ENCODE results near the gene SLC44A3. TPM values are rescaled to one million over a fixed set of nuclear protein-coding genes. Genes with fewer than 3 reads are reported as not detected.

Gene SLC44A3
- total RNA-seq, 2 experiments from 2014 or later: not detected

DNA sequence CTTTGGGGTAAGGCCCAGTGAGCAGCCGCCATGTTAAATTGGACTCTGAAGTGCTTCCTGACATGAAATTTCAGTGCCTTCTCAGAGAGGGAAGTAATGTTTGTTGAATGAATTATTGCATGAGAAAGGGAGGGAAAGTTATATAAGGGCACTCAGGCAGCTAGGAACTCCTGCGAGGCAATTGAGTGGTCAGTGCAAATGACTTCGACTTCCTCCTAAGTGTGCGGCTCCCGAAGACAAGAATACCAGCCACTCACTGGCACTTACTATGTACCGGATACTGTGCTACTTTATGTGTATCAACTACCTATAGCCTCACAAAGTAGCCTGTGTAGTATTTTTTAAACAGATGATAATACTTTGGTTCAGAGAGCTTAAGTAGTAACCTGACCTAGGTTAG is 54.3 kb downstream of the SLC44A3 start:
- Mint-ChIP-seq H3K9me3 (ENCODE audit: low read depth) (no peaks in the 10 kb centered on the region), H3K27ac (no peak overlapping the region), H3K4me1 (no peaks in the 10 kb centered on the region), H3K4me3 (no peak overlapping the region), H3K27me3 (no peaks in the 10 kb centered on the region), H3K36me3 (ENCODE audit: low read depth) (no peaks in the 10 kb centered on the region)
- POLR2A ChIA-PET: no interaction called here
- CTCF ChIA-PET: interaction anchor here (1.0 kb wide), 1 partner anchor 19 kb away, joined by 5 read pairs; no protein-coding TSS in a partner anchor
- ATAC-seq (no peak), DNase-seq (no peak)
- intact Hi-C loops (cut with DNase I, micrococcal nuclease): no loop called here

GRCh38 chr1:94875794-94876193 is 55.6 kb downstream of the SLC44A3 start:
- ATAC-seq (no peak), DNase-seq (no peak)
- H3K4me1 Mint-ChIP-seq: no peaks in the 10 kb centered on the region
- no peak overlapping the region for H3K4me3 Mint-ChIP-seq
- H3K27me3 Mint-ChIP-seq: no peaks in the 10 kb centered on the region
- H3K36me3 Mint-ChIP-seq (ENCODE audit: low read depth): no peaks in the 10 kb centered on the region
- intact Hi-C loops (cut with DNase I, micrococcal nuclease): no loop called here
- ChIA-PET POLR2A (no interaction called here), CTCF (interaction anchor here (0.7 to 1.3 kb wide), 3 partner anchors 10 to 22 kb away, joined by 3 to 5 read pairs (median 3); no protein-coding TSS in a partner anchor)
- no peaks in the 10 kb centered on the region for H3K9me3 Mint-ChIP-seq (ENCODE audit: low read depth)
- H3K27ac Mint-ChIP-seq: no peak overlapping the region

GRCh38 chr1:94876362-94876761 is 56.2 kb downstream of the SLC44A3 start:
- ChIA-PET CTCF (interaction anchor here (0.7 to 1.3 kb wide), 4 partner anchors 10 to 22 kb away, joined by 3 to 5 read pairs (median 3); no protein-coding TSS in a partner anchor), POLR2A (no interaction called here)
- no peak for ATAC-seq
- Mint-ChIP-seq H3K4me3 (no peak overlapping the region), H3K27me3 (no peaks in the 10 kb centered on the region), H3K27ac (no peak overlapping the region), H3K9me3 (ENCODE audit: low read depth) (no peaks in the 10 kb centered on the region), H3K4me1 (no peaks in the 10 kb centered on the region), H3K36me3 (ENCODE audit: low read depth) (no peaks in the 10 kb centered on the region)
- intact Hi-C loops (cut with DNase I, micrococcal nuclease): no loop called here
- DNase-seq: no peak

DNA sequence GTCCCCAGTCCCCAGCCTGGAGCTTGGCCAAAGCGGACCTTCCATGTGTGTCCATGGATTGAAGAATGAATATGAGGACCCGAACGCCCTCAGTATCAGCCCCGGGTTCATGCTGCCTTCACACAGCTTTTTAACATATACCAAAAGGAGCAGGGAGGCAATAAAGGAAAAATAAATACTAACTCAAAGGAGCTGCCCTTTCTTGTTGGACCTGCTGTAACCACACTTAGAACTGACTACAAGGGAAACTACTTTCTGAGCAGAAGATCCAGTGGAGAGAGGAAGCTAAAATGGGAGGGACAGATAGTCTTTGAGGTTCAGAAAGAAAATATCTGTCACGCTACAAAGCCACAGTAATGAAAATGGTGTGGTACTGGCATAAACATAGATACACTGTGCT is 58.2 kb downstream of the SLC44A3 start:
- ATAC-seq: no peak
- no peak overlapping the region for H3K27ac Mint-ChIP-seq

GRCh38 chr1:94883691-94884090 is 63.5 kb downstream of the SLC44A3 start:
- ChIA-PET CTCF (no interaction called here), POLR2A (no interaction called here)
- H3K9me3 Mint-ChIP-seq (ENCODE audit: low read depth): no peaks in the 10 kb centered on the region
- H3K36me3 Mint-ChIP-seq (ENCODE audit: low read depth): no peaks in the 10 kb centered on the region
- H3K27me3 Mint-ChIP-seq: no peaks in the 10 kb centered on the region
- DNase-seq (peak; percentile 12), ATAC-seq (peak; percentile 89)
- no peak overlapping the region for H3K4me3 Mint-ChIP-seq
- H3K4me1 Mint-ChIP-seq: peaks cover 9% of the 10 kb centered on the region
- peak overlapping the region; percentile 74 for H3K27ac Mint-ChIP-seq
- intact Hi-C loops (cut with DNase I, micrococcal nuclease): no loop called here

More for the DNA sequence above, 58.2 kb downstream of the SLC44A3 start:
- intact Hi-C loops (cut with DNase I, micrococcal nuclease): no loop called here
- ChIA-PET POLR2A (no interaction called here), CTCF (no interaction called here)
- DNase-seq: no peak
- peaks cover 1% of the 10 kb centered on the region for H3K4me1 Mint-ChIP-seq
- no peak overlapping the region for H3K4me3 Mint-ChIP-seq
- no peaks in the 10 kb centered on the region for H3K27me3 Mint-ChIP-seq
- no peaks in the 10 kb centered on the region for H3K36me3 Mint-ChIP-seq (ENCODE audit: low read depth)
- H3K9me3 Mint-ChIP-seq (ENCODE audit: low read depth): no peaks in the 10 kb centered on the region

GRCh38 chr1:94884106-94884505 is 63.9 kb downstream of the SLC44A3 start:
- no peak overlapping the region for H3K4me3 Mint-ChIP-seq
- peaks cover 9% of the 10 kb centered on the region for H3K4me1 Mint-ChIP-seq

GRCh38 chr1:94884507-94884906 is 64.3 kb downstream of the SLC44A3 start:
- CTCF ChIA-PET: no interaction called here
- POLR2A ChIA-PET: no interaction called here
- Mint-ChIP-seq H3K4me3 (no peak overlapping the region), H3K27ac (no peak overlapping the region), H3K27me3 (no peaks in the 10 kb centered on the region), H3K4me1 (peaks cover 9% of the 10 kb centered on the region), H3K36me3 (ENCODE audit: low read depth) (no peaks in the 10 kb centered on the region), H3K9me3 (ENCODE audit: low read depth) (no peaks in the 10 kb centered on the region)
- ATAC-seq (no peak), DNase-seq (no peak)
- intact Hi-C loops (cut with DNase I, micrococcal nuclease): no loop called here

More at GRCh38 chr1:94884106-94884505, 63.9 kb downstream of the SLC44A3 start:
- H3K36me3 Mint-ChIP-seq (ENCODE audit: low read depth): no peaks in the 10 kb centered on the region
- H3K27ac Mint-ChIP-seq: no peak overlapping the region
- no peaks in the 10 kb centered on the region for H3K27me3 Mint-ChIP-seq
- POLR2A ChIA-PET: no interaction called here
- DNase-seq (no peak), ATAC-seq (no peak)
- CTCF ChIA-PET: no interaction called here
- no peaks in the 10 kb centered on the region for H3K9me3 Mint-ChIP-seq (ENCODE audit: low read depth)
- intact Hi-C loops (cut with DNase I, micrococcal nuclease): no loop called here

- intact Hi-C loops (cut with DNase I, micrococcal nuclease): no loop called here
- no peak overlapping the region for H3K4me3 Mint-ChIP-seq
- no peak for ATAC-seq
- DNase-seq: no peak
- H3K36me3 Mint-ChIP-seq (ENCODE audit: low read depth): no peaks in the 10 kb centered on the region
- H3K9me3 Mint-ChIP-seq (ENCODE audit: low read depth): no peaks in the 10 kb centered on the region
- no peaks in the 10 kb centered on the region for H3K27me3 Mint-ChIP-seq
- peaks cover 9% of the 10 kb centered on the region for H3K4me1 Mint-ChIP-seq
- POLR2A ChIA-PET: no interaction called here
- CTCF ChIA-PET: interaction anchor here (1.0 kb wide), 1 partner anchor 10 kb away, joined by 3 read pairs; no protein-coding TSS in a partner anchor
- H3K27ac Mint-ChIP-seq: no peak overlapping the region
Measured at GRCh38 chr1:94886361-94886760, 66.2 kb downstream of the SLC44A3 start.

GRCh38 chr1:94887106-94887505 is 66.9 kb downstream of the SLC44A3 start:
- intact Hi-C loops (cut with DNase I, micrococcal nuclease): no loop called here
- no peaks in the 10 kb centered on the region for H3K36me3 Mint-ChIP-seq (ENCODE audit: low read depth)
- no peak overlapping the region for H3K4me3 Mint-ChIP-seq
- DNase-seq (no peak), ATAC-seq (no peak)
- H3K27me3 Mint-ChIP-seq: no peaks in the 10 kb centered on the region
- no peak overlapping the region for H3K27ac Mint-ChIP-seq
- POLR2A ChIA-PET: no interaction called here
- peaks cover 9% of the 10 kb centered on the region for H3K4me1 Mint-ChIP-seq
- H3K9me3 Mint-ChIP-seq (ENCODE audit: low read depth): no peaks in the 10 kb centered on the region
- CTCF ChIA-PET: no interaction called here

- Mint-ChIP-seq H3K36me3 (ENCODE audit: low read depth) (no peaks in the 10 kb centered on the region), H3K27ac (no peak overlapping the region), H3K4me3 (no peak overlapping the region), H3K27me3 (no peaks in the 10 kb centered on the region), H3K4me1 (peaks cover 9% of the 10 kb centered on the region), H3K9me3 (ENCODE audit: low read depth) (no peaks in the 10 kb centered on the region)
- DNase-seq (no peak), ATAC-seq (no peak)
- intact Hi-C loops (cut with DNase I, micrococcal nuclease): no loop called here
- ChIA-PET POLR2A (no interaction called here), CTCF (interaction anchor here (0.6 kb wide), 1 partner anchor 311 kb away, joined by 3 read pairs; no protein-coding TSS in a partner anchor)
Measured at GRCh38 chr1:94887603-94888171, 67.5 kb downstream of the SLC44A3 start.

DNA sequence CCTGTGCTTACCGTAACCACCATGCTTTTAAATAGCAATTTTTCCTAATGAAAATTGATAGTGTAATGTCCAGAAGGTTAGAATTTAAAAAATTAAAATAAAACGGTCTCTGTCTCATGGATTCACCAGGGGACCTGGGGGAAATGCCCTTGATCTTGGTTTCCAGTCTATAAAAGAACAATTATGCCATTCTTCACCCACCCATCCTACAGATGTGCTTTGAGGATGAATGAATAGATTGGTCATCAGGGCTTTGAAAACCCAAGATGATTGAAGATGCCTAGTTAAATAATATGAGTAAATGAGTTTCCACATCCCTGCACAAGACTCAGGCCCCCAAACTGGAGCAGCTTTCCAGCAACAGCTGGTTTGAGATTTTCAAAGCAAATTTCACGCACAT is 68.0 kb downstream of the SLC44A3 start:
- no peak for DNase-seq
- no peaks in the 10 kb centered on the region for H3K9me3 Mint-ChIP-seq (ENCODE audit: low read depth)
- ChIA-PET POLR2A (no interaction called here), CTCF (interaction anchor here (0.6 kb wide), 1 partner anchor 311 kb away, joined by 3 read pairs; no protein-coding TSS in a partner anchor)
- intact Hi-C loops (cut with DNase I, micrococcal nuclease): no loop called here
- H3K4me1 Mint-ChIP-seq: peaks cover 9% of the 10 kb centered on the region
- no peak for ATAC-seq
- H3K27ac Mint-ChIP-seq: no peak overlapping the region
- no peak overlapping the region for H3K4me3 Mint-ChIP-seq
- no peaks in the 10 kb centered on the region for H3K36me3 Mint-ChIP-seq (ENCODE audit: low read depth)
- H3K27me3 Mint-ChIP-seq: no peaks in the 10 kb centered on the region

GRCh38 chr1:94892604-94893254 is 72.6 kb downstream of the SLC44A3 start:
- ChIA-PET POLR2A (interaction anchor here (0.5 kb wide), 1 partner anchor 1811 kb away, joined by 3 read pairs; no protein-coding TSS in a partner anchor), CTCF (interaction anchor here (1.1 kb wide), 1 partner anchor 148 kb away, joined by 3 read pairs; no protein-coding TSS in a partner anchor)
- Mint-ChIP-seq H3K4me1 (no peaks in the 10 kb centered on the region), H3K27ac (no peak overlapping the region), H3K36me3 (ENCODE audit: low read depth) (no peaks in the 10 kb centered on the region), H3K27me3 (no peaks in the 10 kb centered on the region), H3K4me3 (no peak overlapping the region), H3K9me3 (ENCODE audit: low read depth) (no peaks in the 10 kb centered on the region)
- intact Hi-C loops (cut with DNase I, micrococcal nuclease): no loop called here
- no peak for ATAC-seq
- no peak for DNase-seq

All from activated CD4-positive, alpha-beta T cell treated with anti-CD3 and anti-CD28 coated beads for 36 hours (primary cell).